ENCODE measurements around the gene NDUFAF3. TPM values are rescaled to one million over a fixed set of nuclear protein-coding genes. Genes with fewer than 3 reads are reported as not detected.
A peak's percentile ranks its signal among the peaks of the same experiment; 100 is the strongest.

Gene NDUFAF3
- total RNA-seq, 1 donor from 2014 or later: 75.4 TPM

DNA sequence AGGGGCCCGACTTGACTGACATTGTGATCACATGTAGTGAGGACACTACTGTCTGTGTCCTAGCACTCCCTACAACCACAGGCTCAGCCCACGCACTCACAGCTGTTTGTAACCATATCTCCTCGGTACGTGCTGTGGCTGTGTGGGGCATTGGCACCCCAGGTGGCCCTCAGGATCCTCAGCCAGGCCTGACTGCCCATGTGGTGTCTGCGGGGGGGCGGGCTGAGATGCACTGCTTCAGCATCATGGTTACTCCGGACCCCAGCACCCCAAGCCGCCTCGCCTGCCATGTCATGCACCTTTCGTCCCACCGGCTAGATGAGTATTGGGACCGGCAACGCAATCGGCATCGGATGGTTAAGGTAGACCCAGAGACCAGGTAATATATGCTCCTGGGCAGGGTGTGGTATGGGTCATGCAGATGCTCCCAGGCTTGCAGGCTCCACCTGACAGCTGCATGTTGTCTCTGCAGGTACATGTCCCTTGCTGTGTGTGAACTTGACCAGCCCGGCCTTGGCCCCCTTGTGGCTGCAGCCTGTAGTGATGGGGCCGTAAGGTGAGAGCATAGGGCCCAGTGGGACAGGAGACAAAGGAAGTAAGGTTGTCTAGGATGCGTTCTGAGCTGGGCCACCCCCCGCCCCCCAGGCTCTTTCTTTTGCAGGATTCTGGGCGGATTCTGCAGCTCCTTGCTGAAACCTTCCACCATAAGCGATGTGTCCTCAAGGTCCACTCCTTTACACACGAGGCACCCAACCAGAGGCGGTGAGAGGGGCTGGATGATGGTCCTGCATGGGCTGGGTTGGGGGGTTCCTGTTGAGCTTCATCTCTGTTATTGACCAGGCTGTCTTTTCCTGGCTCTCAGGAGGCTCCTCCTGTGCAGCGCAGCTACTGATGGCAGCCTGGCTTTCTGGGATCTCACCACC, 7.9 kb upstream of the NDUFAF3 start:
- peaks cover 84% of the 10 kb centered on the region for H3K79me2 ChIP-seq (ENCODE audit: insufficient read depth, low read length)

DNA sequence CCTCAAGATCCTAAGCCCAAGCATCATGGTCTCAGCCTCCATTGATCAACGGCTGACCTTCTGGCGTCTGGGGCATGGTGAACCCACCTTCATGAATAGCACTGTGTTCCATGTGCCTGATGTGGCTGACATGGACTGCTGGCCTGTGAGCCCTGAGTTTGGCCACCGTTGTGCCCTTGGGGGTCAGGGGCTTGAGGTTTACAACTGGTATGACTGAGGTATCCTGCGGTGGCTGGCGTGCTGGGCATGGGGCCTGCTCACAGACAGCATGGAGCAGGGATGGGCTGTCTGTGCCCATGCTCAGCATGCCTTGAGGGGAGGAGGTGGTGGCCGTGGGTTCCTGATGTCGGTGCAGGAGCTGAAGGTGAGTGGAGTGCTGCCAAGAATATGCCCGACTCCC, 6.8 kb upstream of the NDUFAF3 start:
- Histone ChIP-seq H4K20me1 (ENCODE audit: insufficient read depth, low read length) (peaks cover 63% of the 10 kb centered on the region), H2AFZ (ENCODE audit: low read depth, low read length) (no peak overlapping the region), H3K4me3 (ENCODE audit: insufficient read depth, low read depth, low read length) (no peak overlapping the region), H3K4me2 (ENCODE audit: low read length) (no peak overlapping the region), H3K79me2 (ENCODE audit: insufficient read depth, low read length) (peaks cover 79% of the 10 kb centered on the region), H3K9me3 (ENCODE audit: insufficient read depth, low read depth, low read length) (no peaks in the 10 kb centered on the region), H3K4me1 (ENCODE audit: insufficient read depth, low read length) (peaks cover 19% of the 10 kb centered on the region), H3K27ac (ENCODE audit: low read depth, low read length) (no peak overlapping the region), H3K9ac (ENCODE audit: low read length) (no peak overlapping the region), H3K36me3 (ENCODE audit: insufficient read depth, low read length) (peaks cover 27% of the 10 kb centered on the region), H3K27me3 (ENCODE audit: insufficient read depth, low read length) (no peaks in the 10 kb centered on the region)
- peaks cover 10% of the 10 kb centered on the region for H3K4me1 Mint-ChIP-seq (ENCODE audit: low read depth, unreplicated experiment)
- DNase-seq (ENCODE audit: low read depth) (no peak), FAIRE-seq (no peak)
- peaks cover 26% of the 10 kb centered on the region for H3K36me3 Mint-ChIP-seq (ENCODE audit: low read depth, unreplicated experiment)
- no peak for TF ChIP-seq EZH2 (IDR thresholded peaks at IDR 0.05; ENCODE audit: insufficient read depth, low read length)
- TF ChIP-seq, protein P1, sequence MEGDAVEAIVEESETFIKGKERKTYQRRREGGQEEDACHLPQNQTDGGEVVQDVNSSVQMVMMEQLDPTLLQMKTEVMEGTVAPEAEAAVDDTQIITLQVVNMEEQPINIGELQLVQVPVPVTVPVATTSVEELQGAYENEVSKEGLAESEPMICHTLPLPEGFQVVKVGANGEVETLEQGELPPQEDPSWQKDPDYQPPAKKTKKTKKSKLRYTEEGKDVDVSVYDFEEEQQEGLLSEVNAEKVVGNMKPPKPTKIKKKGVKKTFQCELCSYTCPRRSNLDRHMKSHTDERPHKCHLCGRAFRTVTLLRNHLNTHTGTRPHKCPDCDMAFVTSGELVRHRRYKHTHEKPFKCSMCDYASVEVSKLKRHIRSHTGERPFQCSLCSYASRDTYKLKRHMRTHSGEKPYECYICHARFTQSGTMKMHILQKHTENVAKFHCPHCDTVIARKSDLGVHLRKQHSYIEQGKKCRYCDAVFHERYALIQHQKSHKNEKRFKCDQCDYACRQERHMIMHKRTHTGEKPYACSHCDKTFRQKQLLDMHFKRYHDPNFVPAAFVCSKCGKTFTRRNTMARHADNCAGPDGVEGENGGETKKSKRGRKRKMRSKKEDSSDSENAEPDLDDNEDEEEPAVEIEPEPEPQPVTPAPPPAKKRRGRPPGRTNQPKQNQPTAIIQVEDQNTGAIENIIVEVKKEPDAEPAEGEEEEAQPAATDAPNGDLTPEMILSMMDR (IDR thresholded peaks at IDR 0.05; ENCODE audit: insufficient read depth, low read depth, low read length): no peak
- H3K4me3 Mint-ChIP-seq (ENCODE audit: unreplicated experiment): peak overlapping the region; percentile 28
- no peaks in the 10 kb centered on the region for H3K27me3 Mint-ChIP-seq (ENCODE audit: low read depth, unreplicated experiment)
- H3K9me3 Mint-ChIP-seq (ENCODE audit: unreplicated experiment): no peaks in the 10 kb centered on the region
- H3K27ac Mint-ChIP-seq (ENCODE audit: unreplicated experiment): peak overlapping the region; percentile 27

More for the DNA sequence above, 7.9 kb upstream of the NDUFAF3 start:
- Mint-ChIP-seq H3K27ac (ENCODE audit: unreplicated experiment) (no peak overlapping the region), H3K36me3 (ENCODE audit: low read depth, unreplicated experiment) (peaks cover 26% of the 10 kb centered on the region), H3K9me3 (ENCODE audit: unreplicated experiment) (no peaks in the 10 kb centered on the region), H3K4me1 (ENCODE audit: low read depth, unreplicated experiment) (peaks cover 8% of the 10 kb centered on the region), H3K27me3 (ENCODE audit: low read depth, unreplicated experiment) (no peaks in the 10 kb centered on the region), H3K4me3 (ENCODE audit: unreplicated experiment) (no peak overlapping the region)
- Histone ChIP-seq H3K27ac (ENCODE audit: low read depth, low read length) (no peak overlapping the region), H3K4me2 (ENCODE audit: low read length) (no peak overlapping the region), H3K4me3 (ENCODE audit: insufficient read depth, low read depth, low read length) (no peak overlapping the region), H3K9me3 (ENCODE audit: insufficient read depth, low read depth, low read length) (no peaks in the 10 kb centered on the region), H3K27me3 (ENCODE audit: insufficient read depth, low read length) (no peaks in the 10 kb centered on the region), H3K36me3 (ENCODE audit: insufficient read depth, low read length) (peaks cover 27% of the 10 kb centered on the region), H3K4me1 (ENCODE audit: insufficient read depth, low read length) (peaks cover 13% of the 10 kb centered on the region), H4K20me1 (ENCODE audit: insufficient read depth, low read length) (peaks cover 72% of the 10 kb centered on the region), H2AFZ (ENCODE audit: low read depth, low read length) (no peak overlapping the region), H3K9ac (ENCODE audit: low read length) (no peak overlapping the region)
- no peak for FAIRE-seq
- TF ChIP-seq, protein P1 (IDR thresholded peaks at IDR 0.05; ENCODE audit: insufficient read depth, low read depth, low read length): peak; percentile 44
- no peak for TF ChIP-seq EZH2 (IDR thresholded peaks at IDR 0.05; ENCODE audit: insufficient read depth, low read length)
- no peak for DNase-seq (ENCODE audit: low read depth)

DNA sequence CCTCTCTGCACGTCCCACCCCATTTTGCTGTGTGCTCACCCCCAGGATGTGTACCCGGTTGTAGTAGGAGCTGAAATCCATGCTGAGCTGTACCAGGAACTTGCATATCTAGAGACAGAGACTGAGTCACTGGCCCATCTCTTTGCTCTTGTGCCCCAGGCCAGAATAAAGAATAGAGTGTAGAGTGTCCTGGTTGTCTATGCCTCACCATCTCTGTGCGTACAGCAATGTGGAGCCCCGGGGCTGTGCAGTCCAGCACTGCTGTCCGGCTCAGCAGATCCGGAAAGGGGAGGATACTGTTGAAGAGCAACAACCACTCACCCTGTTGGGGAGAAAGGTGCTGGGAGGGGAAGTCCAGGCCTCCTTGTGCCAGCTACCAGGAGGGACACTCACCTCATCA, 6.2 kb upstream of the NDUFAF3 start:
- Histone ChIP-seq H3K4me3 (ENCODE audit: insufficient read depth, low read depth, low read length) (no peak overlapping the region), H4K20me1 (ENCODE audit: insufficient read depth, low read length) (peaks cover 62% of the 10 kb centered on the region), H3K9me3 (ENCODE audit: insufficient read depth, low read depth, low read length) (no peaks in the 10 kb centered on the region), H3K9ac (ENCODE audit: low read length) (no peak overlapping the region), H3K27me3 (ENCODE audit: insufficient read depth, low read length) (no peaks in the 10 kb centered on the region), H3K4me1 (ENCODE audit: insufficient read depth, low read length) (peaks cover 22% of the 10 kb centered on the region), H3K27ac (ENCODE audit: low read depth, low read length) (no peak overlapping the region), H3K36me3 (ENCODE audit: insufficient read depth, low read length) (peaks cover 27% of the 10 kb centered on the region), H3K79me2 (ENCODE audit: insufficient read depth, low read length) (peaks cover 80% of the 10 kb centered on the region), H3K4me2 (ENCODE audit: low read length) (no peak overlapping the region), H2AFZ (ENCODE audit: low read depth, low read length) (no peak overlapping the region)
- Mint-ChIP-seq H3K4me1 (ENCODE audit: low read depth, unreplicated experiment) (peaks cover 12% of the 10 kb centered on the region), H3K27ac (ENCODE audit: unreplicated experiment) (peak overlapping the region; percentile 69), H3K27me3 (ENCODE audit: low read depth, unreplicated experiment) (no peaks in the 10 kb centered on the region), H3K36me3 (ENCODE audit: low read depth, unreplicated experiment) (peaks cover 26% of the 10 kb centered on the region), H3K9me3 (ENCODE audit: unreplicated experiment) (no peaks in the 10 kb centered on the region), H3K4me3 (ENCODE audit: unreplicated experiment) (no peak overlapping the region)
- FAIRE-seq (no peak), DNase-seq (ENCODE audit: low read depth) (no peak)
- no peak for TF ChIP-seq EZH2 (IDR thresholded peaks at IDR 0.05; ENCODE audit: insufficient read depth, low read length)
- TF ChIP-seq, protein P1 (IDR thresholded peaks at IDR 0.05; ENCODE audit: insufficient read depth, low read depth, low read length): no peak
